GM12878 (cell line): ENCODE measurements around the gene B3GNT9. TPM values are rescaled to one million over a fixed set of nuclear protein-coding genes. Genes with fewer than 3 reads are reported as not detected.

Source experiments
- ATAC-seq: fragments of 200-7000 bp; cut with Tn5 transposase; 3 replicates; pipeline ENCODE4 v1.9.1; 2020; ENCODE audit warnings: mild to moderate bottlenecking, moderate library complexity
- BruUV-seq: library from RNA; stranded (reverse); fragments of 400-500 nt; replicated peaks from 2 replicates; lab custom pipeline; 2021; lab: Mats Ljungman, UMichigan
- CTCF ChIA-PET: fragments of 300-600 bp; sonication (Branson Sonifier 250); formaldehyde crosslinking; extraction: SDS; loops from one replicate; lab custom pipeline; 2021; ENCODE audit warnings: inconsistent platforms; lab: Yijun Ruan, JAX
- POLR2A ChIA-PET: fragments of 350-600 bp; formaldehyde crosslinking; extraction: SDS; loops from one replicate; lab custom pipeline; 2021; ENCODE audit warnings: inconsistent platforms; lab: Charles Lee
- RAD21 ChIA-PET: fragments of 300-600 bp; sonication (Branson Sonifier 250); formaldehyde crosslinking; loops from one replicate; lab custom pipeline; 2023; ENCODE audit warnings: antibody characterized with exemption; ENCODE audit not compliant: unreplicated experiment; lab: Charles Lee
- SMC1A ChIA-PET: fragments of 300-600 bp; sonication (Branson Sonifier 250); formaldehyde crosslinking; loops from one replicate; lab custom pipeline; 2023; ENCODE audit not compliant: unreplicated experiment, uncharacterized antibody; lab: Charles Lee
- DNase-seq: peaks from one replicate; pipeline ENCODE4 v3.0.0-alpha.2; 2011; ENCODE audit warnings: low read depth, low spot score
- FAIRE-seq: peaks from 3 replicates; lab custom pipeline; 2011; peaks lifted over from hg19 to GRCh38; lab: Jason Lieb, UNC
- H2AFZ ChIP-seq: 2 replicates; pipeline ENCODE4 v1.6.0; 2011; ENCODE audit warnings: low read depth, low read length, control low read depth; ENCODE audit not compliant: control insufficient read depth
- H3K27ac ChIP-seq: 2 replicates; pipeline ENCODE4 v1.5.1; 2011; ENCODE audit warnings: control low read depth; ENCODE audit not compliant: control insufficient read depth, insufficient read depth
- H3K27me3 ChIP-seq, 2 experiments: replicated peaks in 1 of 2; 2 replicates each; pipeline versions ENCODE4 v1.6.0 to v1.6.1; 2011; ENCODE audit warnings: low read length in 1 of 2; ENCODE audit not compliant: control insufficient read depth in 2 of 2, insufficient read depth in 2 of 2
- H3K36me3 ChIP-seq, 2 experiments: 2 replicates each; pipeline ENCODE4 v1.5.1; 2011; ENCODE audit warnings: low read length in 1 of 2; ENCODE audit not compliant: control insufficient read depth in 2 of 2, insufficient read depth in 2 of 2
- H3K4me1 ChIP-seq: 2 replicates; pipeline ENCODE4 v1.6.1; 2011; ENCODE audit warnings: mild to moderate bottlenecking, low read length, moderate library complexity, mixed read lengths; ENCODE audit not compliant: control insufficient read depth, insufficient read depth
- H3K4me2 ChIP-seq: 2 replicates; pipeline ENCODE4 v1.6.0; 2011; ENCODE audit warnings: control low read depth; ENCODE audit not compliant: control insufficient read depth, insufficient read depth
- H3K4me3 ChIP-seq: fragments of 200-600 bp; sonication (generic); 2 replicates; pipeline ENCODE4 v1.5.1; 2016
- H3K79me2 ChIP-seq: 2 replicates; pipeline ENCODE4 v1.6.0; 2011; ENCODE audit warnings: low read length; ENCODE audit not compliant: control insufficient read depth, insufficient read depth
- H3K9ac ChIP-seq: 2 replicates; pipeline ENCODE4 v1.8.0; 2011; ENCODE audit warnings: low read length, control low read depth, mixed read lengths; ENCODE audit not compliant: control insufficient read depth, insufficient read depth
- H3K9me3 ChIP-seq: replicated peaks from 3 replicates; pipeline ENCODE4 v1.5.1; 2011; ENCODE audit warnings: mild to moderate bottlenecking, low read length; ENCODE audit not compliant: control insufficient read depth, insufficient read depth
- H4K20me1 ChIP-seq: 2 replicates; pipeline ENCODE4 v1.6.0; 2011; ENCODE audit not compliant: control insufficient read depth, insufficient read depth
- DPF2 ChIP-seq: fragments of 450-650 bp; IDR thresholded peaks from 2 replicates; pipeline ENCODE4 v1.6.1; 2017; ENCODE audit warnings: mild to moderate bottlenecking
- EGR1 ChIP-seq, 2 experiments: IDR thresholded peaks; 1 replicate in 1 of 2; 2 replicates in 1 of 2; pipeline ENCODE4 v1.6.1; 2011 to 2012; ENCODE audit warnings: low read depth in 2 of 2, low read length in 2 of 2, borderline replicate concordance in 1 of 2, mild to moderate bottlenecking in 1 of 2, moderate library complexity in 1 of 2
- GABPA ChIP-seq: IDR thresholded peaks from 2 replicates; pipeline ENCODE4 v1.6.1; 2014; ENCODE audit warnings: antibody characterized with exemption, low read depth, mild to moderate bottlenecking, inconsistent platforms
- HCFC1 ChIP-seq: fragments of 150-350 bp; IDR thresholded peaks from 2 replicates; pipeline ENCODE4 v1.6.1; 2014; ENCODE audit warnings: low read length
- JUNB ChIP-seq: IDR thresholded peaks from 2 replicates; pipeline ENCODE4 v1.6.1; 2016; ENCODE audit warnings: antibody characterized with exemption, mild to moderate bottlenecking
- KLF5 ChIP-seq: fragments of 450-650 bp; IDR thresholded peaks from 2 replicates; pipeline ENCODE4 v1.6.1; 2014; ENCODE audit warnings: mild to moderate bottlenecking; ENCODE audit not compliant: partially characterized antibody
- MTA3 ChIP-seq: IDR thresholded peaks from 2 replicates; pipeline ENCODE4 v1.6.1; 2012; ENCODE audit warnings: low read length, inconsistent platforms, borderline replicate concordance
- MYC ChIP-seq: IDR thresholded peaks from 2 replicates; pipeline ENCODE4 v1.6.1; 2011; ENCODE audit warnings: mild to moderate bottlenecking, low read length, moderate library complexity, inconsistent platforms; ENCODE audit not compliant: insufficient read depth, insufficient replicate concordance, insufficient read length, severe bottlenecking
- NBN ChIP-seq: fragments of 450-650 bp; IDR thresholded peaks from 2 replicates; pipeline ENCODE4 v1.6.1; 2016
- PBX3 ChIP-seq: IDR thresholded peaks from 2 replicates; pipeline ENCODE4 v1.6.1; 2011; ENCODE audit warnings: mild to moderate bottlenecking, low read depth, low read length, moderate library complexity; ENCODE audit not compliant: insufficient replicate concordance
- POLR2AphosphoS2 ChIP-seq: IDR thresholded peaks from 2 replicates; pipeline ENCODE4 v1.6.1; 2011; ENCODE audit warnings: low read depth, mild to moderate bottlenecking, low read length, improper control_type of control experiment, moderate library complexity
- RELB ChIP-seq: fragments of 450-650 bp; IDR thresholded peaks from 2 replicates; pipeline ENCODE4 v1.6.1; 2017; ENCODE audit warnings: low read depth, mild to moderate bottlenecking, moderate library complexity
- SUZ12 ChIP-seq: fragments of 200-600 bp; sonication (generic); IDR thresholded peaks from one replicate; pipeline ENCODE4 v1.6.1; 2018; ENCODE audit warnings: antibody characterized with exemption, mild to moderate bottlenecking; ENCODE audit not compliant: unreplicated experiment
- ZNF622 ChIP-seq: fragments of 450-650 bp; IDR thresholded peaks from 2 replicates; pipeline ENCODE4 v1.6.1; 2017; ENCODE audit warnings: mild to moderate bottlenecking, inconsistent platforms
- ZZZ3 ChIP-seq: IDR thresholded peaks from 2 replicates; pipeline ENCODE4 v1.6.1; 2011; ENCODE audit warnings: low read depth; ENCODE audit not compliant: control insufficient read depth, insufficient read length
- WGBS: methylation state at CpG from one replicate; pipeline ENCODE4 v1.1.6; 2016; ENCODE audit warnings: low lambda C conversion rate; ENCODE audit not compliant: insufficient replicate concordance, insufficient coverage; ENCODE audit errors: missing lambda C conversion rate; 5-methylcytosine and 5-hydroxymethylcytosine counted together
- in situ Hi-C: fragments of 300-500 bp; cut with MboI; formaldehyde crosslinking; loops from 9 replicates; pipeline ENCODE4 v1.14.3; 2018; ENCODE audit warnings: mixed read lengths
- intact Hi-C: fragments of 100-400 bp; cut with micrococcal nuclease; formaldehyde crosslinking; loops from one replicate; pipeline ENCODE4 v1.14.2; 2022; ENCODE audit not compliant: unreplicated experiment
- polyA plus RNA-seq, 11 experiments: library from polyadenylated mRNA; depleted of rRNA in 4 of 11; unstranded in 6 of 11; stranded (reverse) in 5 of 11; fragments of >200 nt; fragmentation: Nextera tagmentation in 4 of 11; fragmentation: Illumina TruSeq in 1 of 11; extraction: Ambion mirVana in 4 of 11; extraction: Trizol in 1 of 11; gene quantifications; 1 replicate in 1 of 11; 2 replicates in 10 of 11; pipeline versions ENCODE4 v1.2.1 to v1.2.3, GENCODE V29; 2011 to 2016; ENCODE audit warnings: inconsistent platforms in 2 of 11, missing spikeins in 2 of 11, low read depth in 1 of 11
- total RNA-seq, 4 experiments: library from RNA; depleted of rRNA in 3 of 4; stranded (reverse); fragments of >200 nt in 3 of 4; fragmentation: Illumina TruSeq in 1 of 4; extraction: Trizol in 1 of 4; gene quantifications; 2 replicates each; pipeline versions ENCODE4 v1.2.1 to v1.2.3, GENCODE V29; 2013 to 2021

The B3GNT9 gene
- total and polyA plus RNA-seq, 10 of the 15 experiments (the other 5 are each of a cell fraction or from before 2014, with no cell fraction given), result 0.08 to 5.0 (median 1.9) TPM

- Histone ChIP-seq H3K4me3 (no peak overlapping the region), H3K79me2 (peaks cover 10% of the 10 kb centered on the region), H3K9me3 (no peaks in the 10 kb centered on the region), H4K20me1 (no peaks in the 10 kb centered on the region), H2AFZ (no peak overlapping the region), H3K27ac (no peak overlapping the region), H3K9ac (no peak overlapping the region), H3K4me1 (peaks cover 14% of the 10 kb centered on the region), H3K4me2 (no peak overlapping the region), H3K27me3 (no peaks in the 10 kb centered on the region), H3K36me3 (peaks cover 0 to 5% of the 10 kb centered on the region in 2 experiments; a peak in 1 of 4 replicates)
- ChIA-PET RAD21 (interaction anchor here (0.6 to 1.8 kb wide), 2 partner anchors 51 to 88 kb away, joined by 4 to 6 read pairs; no protein-coding TSS in a partner anchor), POLR2A (interaction anchor here (0.6 kb wide), 1 partner anchor 52 kb away, joined by 5 read pairs; no protein-coding TSS in a partner anchor), CTCF (interaction anchor here (0.7 to 8.6 kb wide), 4 partner anchors 50 to 171 kb away, joined by 3 to 205 read pairs (median 50); partner anchors contain the start of genes B3GNT9, FBXL8, NOL3 and TRADD), SMC1A (interaction anchor here (1.0 to 2.2 kb wide), 3 partner anchors 9 to 78 kb away, joined by 3 to 7 read pairs (median 6); no protein-coding TSS in a partner anchor)
- BruUV-seq, result no TSS peak
- DNase-seq (no peak), FAIRE-seq (no peak), ATAC-seq (no peak)
- WGBS, result 83% methylated on average over 4 of the region's 5 CpGs
- TF ChIP-seq ZNF622 (no peak), GABPA (no peak), PBX3 (no peak), DPF2 (no peak), MYC (no peak), HCFC1 (no peak), JUNB (no peak), NBN (no peak), MTA3 (no peak), EGR1 (IDR thresholded peaks at IDR 0.05; ENCODE audit: borderline replicate concordance in 1 of 2, low read depth in 2 of 2, low read length in 2 of 2) (no peak), RELB (no peak), POLR2AphosphoS2 (no peak), SUZ12 (no peak), KLF5 (no peak), ZZZ3 (no peak)
- intact Hi-C loops (no loop called here), in situ Hi-C loops (no loop called here)
Observed at GRCh38 chr16:67105881-67106280, 44.9 kb downstream of the B3GNT9 start.
